Measurements from ENCODE around the gene NEK11.

The NEK11 gene

GRCh38 chr3:131008326-131008725 is 18.4 kb upstream of the NEK11 start:
- ATAC-seq (ENCODE audit: insufficient read depth, low read depth), result no peak
- peaks cover 70% of the 10 kb centered on the region for H3K36me3 ChIP-seq (ENCODE audit: insufficient read depth, low read length)

GRCh38 chr3:131009698-131010097 is 17.0 kb upstream of the NEK11 start:
- H3K27ac ChIP-seq (ENCODE audit: low read length), result no peak overlapping the region
- ATAC-seq (ENCODE audit: insufficient read depth, low read depth) (no peak), DNase-seq (no peak)
- no peaks in the 10 kb centered on the region for H3K9me3 ChIP-seq (ENCODE audit: insufficient read depth, low read length, severe bottlenecking)
- no peak overlapping the region for H2AFZ ChIP-seq (ENCODE audit: low read depth, low read length)
- H3K9ac ChIP-seq (ENCODE audit: low read depth, low read length), result no peak overlapping the region
- H3K4me3 ChIP-seq (ENCODE audit: low read depth in 1 of 2, low read length in 2 of 2), result no peak overlapping the region
- TF ChIP-seq EZH2 (IDR thresholded peaks at IDR 0.05; ENCODE audit: borderline replicate concordance, low read depth, low read length, severe bottlenecking), result no peak
- no peak for TF ChIP-seq CTCF (IDR thresholded peaks at IDR 0.05; ENCODE audit: borderline replicate concordance, extremely low read depth, low read length, poor library complexity, severe bottlenecking)
- no peaks in the 10 kb centered on the region for H3K4me1 ChIP-seq (ENCODE audit: insufficient read depth, low read length)
- peaks cover 73% of the 10 kb centered on the region for H3K36me3 ChIP-seq (ENCODE audit: insufficient read depth, low read length)
- no peak overlapping the region for H3K4me2 ChIP-seq (ENCODE audit: insufficient read depth, low read length)
- no peaks in the 10 kb centered on the region for H4K20me1 ChIP-seq (ENCODE audit: insufficient read depth, low read length)
- H3K27me3 ChIP-seq (ENCODE audit: insufficient read depth, low read length, poor library complexity), result no peaks in the 10 kb centered on the region
- no peaks in the 10 kb centered on the region for H3K79me2 ChIP-seq (ENCODE audit: insufficient read depth, low read length)

More at GRCh38 chr3:131008326-131008725, 18.4 kb upstream of the NEK11 start:
- Histone ChIP-seq H3K9me3 (ENCODE audit: insufficient read depth, low read length, severe bottlenecking) (no peaks in the 10 kb centered on the region), H3K9ac (ENCODE audit: low read depth, low read length) (no peak overlapping the region), H3K79me2 (ENCODE audit: insufficient read depth, low read length) (no peaks in the 10 kb centered on the region), H4K20me1 (ENCODE audit: insufficient read depth, low read length) (no peaks in the 10 kb centered on the region), H3K4me1 (ENCODE audit: insufficient read depth, low read length) (no peaks in the 10 kb centered on the region), H3K27ac (ENCODE audit: low read length) (no peak overlapping the region), H3K4me3 (ENCODE audit: low read depth in 1 of 2, low read length in 2 of 2) (no peak overlapping the region), H3K27me3 (ENCODE audit: insufficient read depth, low read length, poor library complexity) (no peaks in the 10 kb centered on the region), H2AFZ (ENCODE audit: low read depth, low read length) (no peak overlapping the region), H3K4me2 (ENCODE audit: insufficient read depth, low read length) (no peak overlapping the region)
- TF ChIP-seq EZH2 (IDR thresholded peaks at IDR 0.05; ENCODE audit: borderline replicate concordance, low read depth, low read length, severe bottlenecking) (no peak), CTCF (IDR thresholded peaks at IDR 0.05; ENCODE audit: borderline replicate concordance, extremely low read depth, low read length, poor library complexity, severe bottlenecking) (no peak)
- no peak for DNase-seq

- ATAC-seq (ENCODE audit: insufficient read depth, low read depth), result no peak
- no peak for TF ChIP-seq CTCF (IDR thresholded peaks at IDR 0.05; ENCODE audit: borderline replicate concordance, extremely low read depth, low read length, poor library complexity, severe bottlenecking)
- no peak for TF ChIP-seq EZH2 (IDR thresholded peaks at IDR 0.05; ENCODE audit: borderline replicate concordance, low read depth, low read length, severe bottlenecking)
- H3K36me3 ChIP-seq (ENCODE audit: insufficient read depth, low read length), result peaks cover 54% of the 10 kb centered on the region
Observed at GRCh38 chr3:131018970-131019369, 7.7 kb upstream of the NEK11 start.

More at GRCh38 chr3:131018970-131019369, 7.7 kb upstream of the NEK11 start:
- peaks cover 36% of the 10 kb centered on the region for H3K4me1 ChIP-seq (ENCODE audit: insufficient read depth, low read length)
- peaks cover 8% of the 10 kb centered on the region; the same call in 1 of the 2 replicates for H3K79me2 ChIP-seq (ENCODE audit: insufficient read depth, low read length)
- no peak overlapping the region for H3K27ac ChIP-seq (ENCODE audit: low read length)
- no peak for DNase-seq
- no peak overlapping the region for H3K9ac ChIP-seq (ENCODE audit: low read depth, low read length)
- H3K9me3 ChIP-seq (ENCODE audit: insufficient read depth, low read length, severe bottlenecking), result no peaks in the 10 kb centered on the region
- H3K4me2 ChIP-seq (ENCODE audit: insufficient read depth, low read length), result no peak overlapping the region
- H3K27me3 ChIP-seq (ENCODE audit: insufficient read depth, low read length, poor library complexity), result no peaks in the 10 kb centered on the region
- no peak overlapping the region for H2AFZ ChIP-seq (ENCODE audit: low read depth, low read length)
- no peaks in the 10 kb centered on the region for H4K20me1 ChIP-seq (ENCODE audit: insufficient read depth, low read length)
- no peak overlapping the region for H3K4me3 ChIP-seq (ENCODE audit: low read depth in 1 of 2, low read length in 2 of 2)

Measured in DND-41 (cell line).